ENCODE measurements around the gene CNKSR2. TPM values are rescaled to one million over a fixed set of nuclear protein-coding genes. Genes with fewer than 3 reads are reported as not detected.

The CNKSR2 gene
- total and polyA plus RNA-seq, 4 donors = 0.55 to 3.3 (median 2.0) TPM

DNA sequence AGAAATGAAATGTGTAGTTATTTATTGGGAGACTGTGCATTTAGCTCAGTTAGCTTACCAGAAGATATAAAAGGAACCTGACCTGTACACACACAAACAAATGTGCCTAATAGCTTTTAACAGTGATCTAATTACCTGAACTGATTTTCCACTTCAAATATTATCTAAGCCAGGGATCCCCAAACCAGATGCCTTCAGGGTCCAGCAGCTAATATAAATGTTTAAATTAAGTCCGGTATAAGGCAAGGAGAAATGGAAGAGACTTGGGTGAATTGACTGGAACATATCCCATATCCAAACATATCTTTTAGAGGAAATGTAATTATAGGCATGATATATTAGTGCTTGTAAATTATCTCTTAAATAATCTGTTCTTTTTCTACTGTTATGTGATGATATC, 66.7 kb downstream of the CNKSR2 start:
- H3K4me3 ChIP-seq (ENCODE audit: low read depth in 1 of 3, low read length in 3 of 3) = no peak overlapping the region
- no peak overlapping the region for H3K27ac ChIP-seq (ENCODE audit: low read depth in 1 of 2, low read length in 2 of 2)
- no peak overlapping the region for H3K9ac ChIP-seq (ENCODE audit: low read depth in 1 of 2, low read length in 2 of 2)
- no peak for DNase-seq (ENCODE audit: low spot score)
- H3K4me1 ChIP-seq (ENCODE audit: control insufficient read depth in 4 of 4, insufficient read depth in 4 of 4, low read length in 3 of 4) = no peaks in the 10 kb centered on the region
- no peaks in the 10 kb centered on the region for H3K27me3 ChIP-seq (ENCODE audit: control insufficient read depth in 4 of 4, insufficient read depth in 4 of 4, low read length in 3 of 4)
- TF ChIP-seq GABPA (IDR thresholded peaks at IDR 0.05 in 1 of 2, conservative IDR thresholded peaks at IDR 0.05 in 1 of 2) (no peak), RAD21 (IDR thresholded peaks at IDR 0.05) (no peak), TAF1 (conservative IDR thresholded peaks at IDR 0.05) (no peak), RXRA (IDR thresholded peaks at IDR 0.05) (no peak), SP1 (IDR thresholded peaks at IDR 0.05) (no peak), EGR1 (IDR thresholded peaks at IDR 0.05; ENCODE audit: low read depth in 2 of 2) (no peak), YY1 (IDR thresholded peaks at IDR 0.05) (no peak), NR2F2 (IDR thresholded peaks at IDR 0.05) (no peak), HNF4A (conservative IDR thresholded peaks at IDR 0.05) (no peak), FOXA2 (IDR thresholded peaks at IDR 0.05) (no peak)
- TF ChIP-seq, protein P1, sequence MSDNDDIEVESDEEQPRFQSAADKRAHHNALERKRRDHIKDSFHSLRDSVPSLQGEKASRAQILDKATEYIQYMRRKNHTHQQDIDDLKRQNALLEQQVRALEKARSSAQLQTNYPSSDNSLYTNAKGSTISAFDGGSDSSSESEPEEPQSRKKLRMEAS (IDR thresholded peaks at IDR 0.05) = no peak
- TF ChIP-seq, protein P2, sequence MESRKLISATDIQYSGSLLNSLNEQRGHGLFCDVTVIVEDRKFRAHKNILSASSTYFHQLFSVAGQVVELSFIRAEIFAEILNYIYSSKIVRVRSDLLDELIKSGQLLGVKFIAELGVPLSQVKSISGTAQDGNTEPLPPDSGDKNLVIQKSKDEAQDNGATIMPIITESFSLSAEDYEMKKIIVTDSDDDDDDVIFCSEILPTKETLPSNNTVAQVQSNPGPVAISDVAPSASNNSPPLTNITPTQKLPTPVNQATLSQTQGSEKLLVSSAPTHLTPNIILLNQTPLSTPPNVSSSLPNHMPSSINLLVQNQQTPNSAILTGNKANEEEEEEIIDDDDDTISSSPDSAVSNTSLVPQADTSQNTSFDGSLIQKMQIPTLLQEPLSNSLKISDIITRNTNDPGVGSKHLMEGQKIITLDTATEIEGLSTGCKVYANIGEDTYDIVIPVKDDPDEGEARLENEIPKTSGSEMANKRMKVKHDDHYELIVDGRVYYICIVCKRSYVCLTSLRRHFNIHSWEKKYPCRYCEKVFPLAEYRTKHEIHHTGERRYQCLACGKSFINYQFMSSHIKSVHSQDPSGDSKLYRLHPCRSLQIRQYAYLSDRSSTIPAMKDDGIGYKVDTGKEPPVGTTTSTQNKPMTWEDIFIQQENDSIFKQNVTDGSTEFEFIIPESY (IDR thresholded peaks at IDR 0.05) = no peak
- TF ChIP-seq, protein P3, sequence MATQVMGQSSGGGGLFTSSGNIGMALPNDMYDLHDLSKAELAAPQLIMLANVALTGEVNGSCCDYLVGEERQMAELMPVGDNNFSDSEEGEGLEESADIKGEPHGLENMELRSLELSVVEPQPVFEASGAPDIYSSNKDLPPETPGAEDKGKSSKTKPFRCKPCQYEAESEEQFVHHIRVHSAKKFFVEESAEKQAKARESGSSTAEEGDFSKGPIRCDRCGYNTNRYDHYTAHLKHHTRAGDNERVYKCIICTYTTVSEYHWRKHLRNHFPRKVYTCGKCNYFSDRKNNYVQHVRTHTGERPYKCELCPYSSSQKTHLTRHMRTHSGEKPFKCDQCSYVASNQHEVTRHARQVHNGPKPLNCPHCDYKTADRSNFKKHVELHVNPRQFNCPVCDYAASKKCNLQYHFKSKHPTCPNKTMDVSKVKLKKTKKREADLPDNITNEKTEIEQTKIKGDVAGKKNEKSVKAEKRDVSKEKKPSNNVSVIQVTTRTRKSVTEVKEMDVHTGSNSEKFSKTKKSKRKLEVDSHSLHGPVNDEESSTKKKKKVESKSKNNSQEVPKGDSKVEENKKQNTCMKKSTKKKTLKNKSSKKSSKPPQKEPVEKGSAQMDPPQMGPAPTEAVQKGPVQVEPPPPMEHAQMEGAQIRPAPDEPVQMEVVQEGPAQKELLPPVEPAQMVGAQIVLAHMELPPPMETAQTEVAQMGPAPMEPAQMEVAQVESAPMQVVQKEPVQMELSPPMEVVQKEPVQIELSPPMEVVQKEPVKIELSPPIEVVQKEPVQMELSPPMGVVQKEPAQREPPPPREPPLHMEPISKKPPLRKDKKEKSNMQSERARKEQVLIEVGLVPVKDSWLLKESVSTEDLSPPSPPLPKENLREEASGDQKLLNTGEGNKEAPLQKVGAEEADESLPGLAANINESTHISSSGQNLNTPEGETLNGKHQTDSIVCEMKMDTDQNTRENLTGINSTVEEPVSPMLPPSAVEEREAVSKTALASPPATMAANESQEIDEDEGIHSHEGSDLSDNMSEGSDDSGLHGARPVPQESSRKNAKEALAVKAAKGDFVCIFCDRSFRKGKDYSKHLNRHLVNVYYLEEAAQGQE (IDR thresholded peaks at IDR 0.05) = no peak
- TF ChIP-seq, protein P4, sequence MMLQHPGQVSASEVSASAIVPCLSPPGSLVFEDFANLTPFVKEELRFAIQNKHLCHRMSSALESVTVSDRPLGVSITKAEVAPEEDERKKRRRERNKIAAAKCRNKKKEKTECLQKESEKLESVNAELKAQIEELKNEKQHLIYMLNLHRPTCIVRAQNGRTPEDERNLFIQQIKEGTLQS (IDR thresholded peaks at IDR 0.05) = no peak
- TF ChIP-seq, protein P5, sequence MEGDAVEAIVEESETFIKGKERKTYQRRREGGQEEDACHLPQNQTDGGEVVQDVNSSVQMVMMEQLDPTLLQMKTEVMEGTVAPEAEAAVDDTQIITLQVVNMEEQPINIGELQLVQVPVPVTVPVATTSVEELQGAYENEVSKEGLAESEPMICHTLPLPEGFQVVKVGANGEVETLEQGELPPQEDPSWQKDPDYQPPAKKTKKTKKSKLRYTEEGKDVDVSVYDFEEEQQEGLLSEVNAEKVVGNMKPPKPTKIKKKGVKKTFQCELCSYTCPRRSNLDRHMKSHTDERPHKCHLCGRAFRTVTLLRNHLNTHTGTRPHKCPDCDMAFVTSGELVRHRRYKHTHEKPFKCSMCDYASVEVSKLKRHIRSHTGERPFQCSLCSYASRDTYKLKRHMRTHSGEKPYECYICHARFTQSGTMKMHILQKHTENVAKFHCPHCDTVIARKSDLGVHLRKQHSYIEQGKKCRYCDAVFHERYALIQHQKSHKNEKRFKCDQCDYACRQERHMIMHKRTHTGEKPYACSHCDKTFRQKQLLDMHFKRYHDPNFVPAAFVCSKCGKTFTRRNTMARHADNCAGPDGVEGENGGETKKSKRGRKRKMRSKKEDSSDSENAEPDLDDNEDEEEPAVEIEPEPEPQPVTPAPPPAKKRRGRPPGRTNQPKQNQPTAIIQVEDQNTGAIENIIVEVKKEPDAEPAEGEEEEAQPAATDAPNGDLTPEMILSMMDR (IDR thresholded peaks at IDR 0.05; ENCODE audit: low read depth, low read length, missing input control) = no peak
- WGBS = 100% methylated on average over 1 of the region's 1 CpG
- no peaks in the 10 kb centered on the region for H3K9me3 ChIP-seq (ENCODE audit: control insufficient read depth in 4 of 4, low read length in 3 of 4)
- no peaks in the 10 kb centered on the region for H3K36me3 ChIP-seq (ENCODE audit: control insufficient read depth in 4 of 4, insufficient read depth in 3 of 4, low read depth in 1 of 4, low read length in 3 of 4)

DNA sequence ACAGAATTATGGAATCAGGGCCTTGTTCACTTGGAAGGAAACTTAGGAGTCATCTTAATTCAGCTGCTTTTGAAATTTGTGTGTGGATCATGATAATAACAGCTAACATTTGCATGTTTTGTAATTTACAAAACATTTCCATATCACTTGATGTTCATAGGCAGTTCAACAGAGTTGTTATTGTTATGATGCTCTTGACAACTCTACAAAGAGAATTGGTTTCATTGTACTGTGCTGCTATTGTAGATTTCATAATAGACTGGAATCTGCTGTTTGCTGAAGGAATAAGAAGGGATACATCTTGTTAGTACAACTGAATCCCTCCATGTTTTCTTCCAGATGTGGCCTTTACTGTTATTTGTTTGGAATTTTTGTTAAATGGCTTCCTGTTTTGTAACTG, 83.5 kb downstream of the CNKSR2 start:
- H3K27me3 ChIP-seq (ENCODE audit: control insufficient read depth in 4 of 4, insufficient read depth in 4 of 4, low read length in 3 of 4) = no peaks in the 10 kb centered on the region
- TF ChIP-seq EGR1 (IDR thresholded peaks at IDR 0.05; ENCODE audit: low read depth in 2 of 2) = no peak
- TF ChIP-seq YY1 (IDR thresholded peaks at IDR 0.05) = no peak
- no peak for TF ChIP-seq NR2F2 (IDR thresholded peaks at IDR 0.05)
- TF ChIP-seq HNF4G (IDR thresholded peaks at IDR 0.05) = no peak
- TF ChIP-seq, protein P4 (IDR thresholded peaks at IDR 0.05) = no peak
- TF ChIP-seq, protein P5 (IDR thresholded peaks at IDR 0.05; ENCODE audit: low read depth, low read length, missing input control) = no peak

More for the DNA sequence above, 83.5 kb downstream of the CNKSR2 start:
- H3K9ac ChIP-seq (ENCODE audit: low read depth in 1 of 2, low read length in 2 of 2) = no peak overlapping the region
- H3K36me3 ChIP-seq (ENCODE audit: control insufficient read depth in 4 of 4, insufficient read depth in 3 of 4, low read depth in 1 of 4, low read length in 3 of 4) = no peaks in the 10 kb centered on the region
- H3K4me1 ChIP-seq (ENCODE audit: control insufficient read depth in 4 of 4, insufficient read depth in 4 of 4, low read length in 3 of 4) = no peaks in the 10 kb centered on the region
- no peak overlapping the region for H3K4me3 ChIP-seq (ENCODE audit: low read depth in 1 of 3, low read length in 3 of 3)
- H3K27ac ChIP-seq (ENCODE audit: low read depth in 1 of 2, low read length in 2 of 2) = no peak overlapping the region
- no peaks in the 10 kb centered on the region for H3K9me3 ChIP-seq (ENCODE audit: control insufficient read depth in 4 of 4, low read length in 3 of 4)
- DNase-seq (ENCODE audit: low spot score) = no peak
